Activated naive CD4-positive, alpha-beta T cell treated with Interleukin-2 at 50 U/mL for 16 hours (primary cell): ENCODE measurements around the gene RAB3B.
"Not testable (repeated sequence)": the region's sequence is repeated elsewhere in the genome, so short reads cannot be mapped to it uniquely, and the experiment has no call there.

Source experiments
- DNase-seq: peaks from one replicate; pipeline ENCODE4 v3.0.0-alpha.2; 2020

The RAB3B gene

GRCh38 chr1:51990478-51990965, at the start of gene RAB3B:
RAB3B (minus strand) TSS chr1:51990700; CDS start chr1:51977117, 13,583 bp downstream.
- DNase-seq: peak; percentile 83

- no peak for DNase-seq
Measured at GRCh38 chr1:52037909-52038308, 47.4 kb upstream of the RAB3B start.

- DNase-seq: no peak
Measured at GRCh38 chr1:52037402-52037814, 46.9 kb upstream of the RAB3B start.

- no peak for DNase-seq
Measured at GRCh38 chr1:52034050-52034384, 43.5 kb upstream of the RAB3B start.

GRCh38 chr1:52033190-52034049, 42.9 kb upstream of the RAB3B start, which contains the start of gene KTI12:
KTI12 (minus strand) TSS chr1:52033810; CDS start chr1:52033761, 49 bp downstream.
- DNase-seq: peak; percentile 87

GRCh38 chr1:52032785-52033131, 42.3 kb upstream of the RAB3B start:
- peak; percentile 11 for DNase-seq

GRCh38 chr1:52032124-52032784, 41.8 kb upstream of the RAB3B start:
- no peak for DNase-seq

GRCh38 chr1:52028839-52029238, 38.3 kb upstream of the RAB3B start:
- not testable (repeated sequence) for DNase-seq

GRCh38 chr1:52028328-52028727, 37.8 kb upstream of the RAB3B start:
- DNase-seq: no peak

- DNase-seq: no peak
Measured at GRCh38 chr1:52026278-52026677, 35.8 kb upstream of the RAB3B start.

GRCh38 chr1:52022133-52022532, 31.6 kb upstream of the RAB3B start:
- no peak for DNase-seq

- DNase-seq: no peak
Measured at GRCh38 chr1:52008071-52008809, 17.7 kb upstream of the RAB3B start.

- DNase-seq: no peak
Measured at GRCh38 chr1:52007215-52008002, 16.9 kb upstream of the RAB3B start.

- DNase-seq: not testable (repeated sequence)
Measured at GRCh38 chr1:52006081-52006553, 15.6 kb upstream of the RAB3B start.

GRCh38 chr1:52005548-52005947, 15.0 kb upstream of the RAB3B start:
- DNase-seq: not testable (repeated sequence)

- DNase-seq: no peak
Measured at GRCh38 chr1:52003877-52004276, 13.4 kb upstream of the RAB3B start.

GRCh38 chr1:52002038-52002917, 11.8 kb upstream of the RAB3B start:
- peak; percentile 24 for DNase-seq

- DNase-seq: no peak
Measured at GRCh38 chr1:51998701-51999100, 8.2 kb upstream of the RAB3B start.

GRCh38 chr1:51997974-51998382, 7.5 kb upstream of the RAB3B start:
- DNase-seq: no peak

GRCh38 chr1:51989582-51990477, 670 bp downstream of the RAB3B start:
- DNase-seq: no peak
